Measurements from ENCODE around the gene NT5DC1.

Gene NT5DC1

DNA sequence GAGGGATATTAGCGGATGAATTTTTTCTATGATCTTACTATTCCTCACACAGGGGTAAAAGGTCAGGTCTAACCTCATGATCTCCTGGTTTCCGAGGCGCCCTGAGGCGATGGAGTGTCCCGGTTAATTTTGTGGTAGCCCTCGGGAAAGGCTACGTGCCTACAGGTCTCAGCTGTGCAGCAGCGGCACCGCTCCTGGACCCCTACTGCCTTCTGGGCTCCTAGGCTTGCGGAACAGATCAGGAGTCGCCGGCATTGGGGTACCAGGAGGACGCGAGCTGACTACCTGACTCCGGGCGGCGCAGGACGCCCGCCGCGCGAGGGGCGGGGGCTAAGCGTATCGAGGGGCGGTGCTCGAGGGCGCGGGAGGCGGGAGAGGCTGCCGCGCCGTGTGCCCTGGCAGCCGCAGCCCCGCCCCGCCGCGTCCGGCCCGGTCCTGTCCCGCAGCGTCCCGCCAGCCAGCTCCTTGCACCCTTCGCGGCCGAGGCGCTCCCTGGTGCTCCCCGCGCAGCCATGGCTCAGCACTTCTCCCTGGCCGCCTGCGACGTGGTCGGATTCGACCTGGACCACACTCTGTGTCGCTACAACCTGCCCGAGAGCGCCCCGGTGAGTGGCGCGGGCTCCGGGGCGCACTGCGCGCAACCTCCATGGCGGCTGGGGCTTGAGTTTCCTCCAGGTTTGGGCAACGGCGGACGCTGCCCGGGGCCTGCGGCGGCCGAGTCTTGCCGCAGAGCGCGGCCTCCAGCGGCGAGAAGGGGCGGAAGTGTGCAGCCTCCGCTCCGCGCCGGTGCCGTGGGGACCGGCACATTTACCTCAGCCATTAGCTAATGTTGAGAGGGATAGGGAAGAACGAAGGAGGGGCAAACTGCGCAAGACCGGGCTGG is at the start of gene NT5DC1:
Gene NT5DC1 (plus strand): TSS at position 435 of the 883 bp plus-strand sequence. CDS start 78 bp downstream, at position 513.
- peak; percentile 84 for DNase-seq

DNA sequence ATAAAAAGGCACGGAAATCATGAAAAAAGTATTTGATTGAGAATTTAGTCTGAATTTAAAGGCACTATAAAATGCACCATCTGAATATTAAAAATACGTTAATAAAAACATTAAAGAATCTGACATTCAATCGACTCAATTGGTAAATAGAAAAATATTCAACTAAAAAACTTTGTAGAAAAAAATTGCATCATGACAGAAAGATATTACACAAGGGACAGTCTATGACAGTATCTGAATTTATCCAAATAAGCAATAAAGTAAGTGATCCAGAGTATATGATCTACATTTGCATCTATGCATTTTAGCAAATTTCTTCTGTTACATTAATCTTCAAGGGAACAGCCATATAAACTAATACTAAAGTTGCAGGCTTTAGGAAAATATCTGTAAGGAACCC is 49.4 kb upstream of the NT5DC1 start:
- no peak for DNase-seq

DNA sequence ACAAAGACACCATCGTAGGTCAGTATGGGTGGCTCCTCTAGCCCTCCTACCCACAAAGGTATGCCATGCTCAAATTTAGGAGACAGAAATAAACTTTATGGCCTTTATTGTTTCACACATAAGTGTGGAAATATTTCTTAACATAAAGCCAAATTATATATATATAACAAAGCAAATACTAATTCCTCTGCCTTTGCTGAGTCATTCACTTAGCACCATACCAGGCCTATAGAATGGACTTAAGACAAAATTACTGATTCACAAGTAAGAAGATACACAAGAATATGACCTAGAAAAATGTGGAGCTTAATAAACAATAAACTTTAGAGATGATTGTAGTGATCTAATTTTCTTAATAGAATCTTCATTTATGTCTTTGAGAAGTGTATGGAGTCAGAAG is 45.1 kb upstream of the NT5DC1 start:
- no peak for DNase-seq

DNA sequence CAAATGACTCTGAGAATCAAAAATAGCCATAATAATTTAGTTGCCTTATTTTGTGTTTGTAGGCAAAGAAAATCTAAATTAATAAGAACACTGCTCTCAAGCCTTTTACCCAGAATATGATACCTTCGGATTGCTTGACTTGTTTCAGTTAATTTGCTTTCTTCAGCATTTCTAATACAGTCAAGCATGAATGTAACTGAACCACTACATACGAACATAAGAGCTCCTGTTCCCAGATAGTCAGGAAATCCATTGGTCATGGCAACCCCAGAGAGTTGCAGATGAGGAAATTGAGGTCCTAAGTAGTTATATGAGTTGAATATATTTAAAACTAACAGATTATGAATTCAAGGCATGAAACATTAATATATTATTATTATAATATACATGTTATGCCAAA is 42.9 kb upstream of the NT5DC1 start:
- no peak for DNase-seq

DNA sequence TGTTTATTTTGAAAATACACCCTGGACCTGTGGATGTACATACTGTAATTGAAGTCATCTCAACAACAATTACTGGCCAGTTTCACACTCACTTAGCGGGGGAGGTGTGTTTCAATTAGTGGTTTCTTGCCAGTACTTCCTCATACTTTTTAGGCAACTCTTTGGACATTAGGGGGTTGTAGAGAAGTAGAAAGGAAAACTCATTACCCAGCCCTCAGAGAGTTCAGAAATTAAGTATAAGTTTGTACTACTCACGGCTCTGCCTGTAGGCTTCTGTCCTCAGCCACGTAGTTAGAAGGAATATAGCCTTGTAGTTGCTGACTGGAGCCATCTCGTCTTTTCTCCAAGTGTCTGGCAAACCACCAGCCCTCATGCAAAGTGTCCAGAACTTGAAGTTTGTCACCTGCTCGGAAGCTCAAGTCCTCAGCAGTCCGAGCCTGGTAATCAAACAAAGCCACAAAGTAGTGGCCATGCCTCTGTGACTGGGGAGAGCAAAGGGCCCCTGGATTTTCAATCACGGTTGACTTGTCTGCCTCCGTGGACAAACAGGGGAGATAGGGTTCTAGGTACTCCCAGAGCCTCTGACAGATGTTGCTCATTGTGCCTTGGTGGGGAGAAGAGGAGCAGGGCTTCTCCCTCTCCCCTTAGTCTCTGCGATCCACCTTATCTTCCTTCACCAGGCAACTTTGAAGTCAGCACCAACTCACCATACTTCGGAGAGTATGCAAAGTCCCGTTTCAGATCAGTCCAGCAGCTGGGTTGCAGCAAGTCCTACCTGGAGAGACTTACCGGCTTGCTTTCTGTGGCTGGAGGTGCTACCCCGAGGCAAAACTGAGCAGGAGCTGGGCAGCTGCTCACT is 40.7 kb upstream of the NT5DC1 start:
- DNase-seq, result no peak

DNA sequence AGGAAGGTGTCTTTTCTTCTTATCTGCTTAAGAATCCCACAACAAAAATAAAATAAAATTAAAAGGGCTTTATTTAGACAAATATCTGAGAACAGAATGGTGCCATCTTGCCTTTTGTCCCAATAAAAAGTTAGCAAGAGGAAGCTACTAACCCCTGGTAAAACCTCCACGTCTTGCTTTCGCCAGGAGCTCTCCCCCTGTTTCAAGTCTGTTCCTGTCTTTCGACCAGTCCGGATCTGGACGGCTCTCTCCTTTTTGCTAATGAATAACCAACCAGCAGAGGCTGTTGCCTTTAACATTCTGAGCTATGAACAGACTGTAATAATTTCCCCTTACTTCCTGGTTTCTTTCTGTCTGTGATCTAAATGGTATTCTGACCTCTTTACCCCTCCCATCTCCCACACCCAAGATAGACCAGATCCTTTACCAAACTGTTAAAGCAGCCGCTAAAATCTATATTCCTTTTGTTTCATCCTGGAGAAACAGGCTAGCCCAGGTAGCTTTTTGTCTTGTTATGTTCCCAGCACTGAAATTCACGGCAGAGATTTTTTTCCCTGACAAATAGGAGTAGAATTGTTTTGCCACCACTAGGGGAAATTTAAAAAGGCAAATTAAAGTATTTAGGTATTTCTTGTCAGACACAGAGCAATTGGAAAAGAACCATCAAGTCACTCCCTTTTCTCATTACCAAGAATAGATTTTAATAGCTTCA is 39.9 kb upstream of the NT5DC1 start, which contains the start of gene FRK:
Gene FRK (minus strand): TSS at position 320 of the 712 bp plus-strand sequence. CDS start 580 bp downstream, outside the sequence.
- no peak for DNase-seq

DNA sequence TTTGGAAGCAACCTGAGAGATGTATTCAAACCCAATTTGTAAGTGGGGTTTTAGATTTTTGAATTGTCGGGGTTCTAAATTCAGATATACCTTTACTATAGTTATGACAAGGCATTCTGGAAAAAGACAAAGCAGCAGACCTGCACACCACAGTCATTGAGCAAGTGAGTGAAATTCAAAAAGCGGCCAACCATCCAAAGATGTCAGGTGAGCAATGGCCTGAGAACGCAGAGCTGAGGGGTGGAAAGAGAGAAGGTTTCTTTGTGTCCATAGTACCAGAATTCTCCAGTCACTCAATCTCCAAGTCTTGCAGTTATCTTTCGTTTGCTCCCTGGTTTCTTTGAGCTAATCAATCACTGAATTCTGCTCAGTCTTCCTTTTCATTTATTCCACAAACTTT is 38.2 kb upstream of the NT5DC1 start:
- DNase-seq, result no peak

DNA sequence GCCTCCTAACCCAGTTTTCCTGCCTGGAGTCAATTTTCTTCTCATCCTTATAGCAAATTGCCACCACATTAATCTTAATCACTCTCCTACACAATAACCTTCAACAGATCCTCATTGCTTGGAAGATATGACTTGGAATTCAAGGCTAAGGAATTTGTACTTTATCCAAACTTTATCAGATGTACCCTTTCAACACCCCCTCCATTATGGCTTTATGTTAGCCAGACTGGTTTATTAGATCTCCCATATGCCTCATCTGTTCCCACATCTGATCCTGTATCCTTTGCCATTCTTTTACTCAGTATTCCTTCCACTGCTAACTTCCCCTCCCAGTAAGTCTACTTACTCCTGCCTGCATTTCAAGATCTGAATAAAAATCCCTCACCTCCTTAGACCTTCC is 36.0 kb upstream of the NT5DC1 start:
- no peak for DNase-seq

DNA sequence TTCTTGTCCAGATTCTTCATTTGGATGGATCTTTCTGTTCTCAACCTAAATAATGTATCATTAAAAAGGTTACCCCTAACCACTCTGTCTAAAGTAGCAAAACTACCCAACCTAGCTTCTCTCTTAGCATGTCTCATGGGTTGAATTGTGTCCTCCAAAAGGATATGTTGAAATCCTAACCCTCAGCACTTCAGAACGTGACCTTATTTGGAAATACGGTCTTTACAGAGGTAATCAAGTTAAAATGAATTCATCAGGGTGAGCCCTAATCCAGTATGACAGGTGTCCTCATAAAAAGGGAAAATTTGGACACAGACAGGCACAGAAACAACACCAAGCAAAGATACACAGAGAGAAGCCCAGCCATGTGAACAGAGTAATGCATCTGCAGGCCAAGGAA is 33.9 kb upstream of the NT5DC1 start:
- no peak for DNase-seq

DNA sequence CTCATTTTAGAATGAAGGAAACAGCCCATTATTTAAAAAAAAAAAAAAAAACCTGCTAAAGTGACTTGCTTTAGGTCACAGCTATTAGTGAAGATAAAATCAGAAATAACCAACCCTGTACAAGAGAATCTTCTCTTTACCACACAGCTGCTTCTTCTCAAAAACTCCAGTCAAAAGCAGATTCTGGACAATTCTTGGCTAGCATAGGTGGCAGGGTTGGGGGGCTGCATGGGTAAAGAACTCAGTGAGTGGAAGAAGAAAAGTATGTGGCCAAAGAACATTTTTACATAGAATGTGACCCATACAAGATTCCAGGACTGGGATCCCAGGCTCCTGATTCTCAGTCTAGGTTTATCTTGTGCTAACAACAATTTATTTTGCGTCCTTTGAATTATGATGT is 30.6 kb upstream of the NT5DC1 start:
- DNase-seq, result no peak

DNA sequence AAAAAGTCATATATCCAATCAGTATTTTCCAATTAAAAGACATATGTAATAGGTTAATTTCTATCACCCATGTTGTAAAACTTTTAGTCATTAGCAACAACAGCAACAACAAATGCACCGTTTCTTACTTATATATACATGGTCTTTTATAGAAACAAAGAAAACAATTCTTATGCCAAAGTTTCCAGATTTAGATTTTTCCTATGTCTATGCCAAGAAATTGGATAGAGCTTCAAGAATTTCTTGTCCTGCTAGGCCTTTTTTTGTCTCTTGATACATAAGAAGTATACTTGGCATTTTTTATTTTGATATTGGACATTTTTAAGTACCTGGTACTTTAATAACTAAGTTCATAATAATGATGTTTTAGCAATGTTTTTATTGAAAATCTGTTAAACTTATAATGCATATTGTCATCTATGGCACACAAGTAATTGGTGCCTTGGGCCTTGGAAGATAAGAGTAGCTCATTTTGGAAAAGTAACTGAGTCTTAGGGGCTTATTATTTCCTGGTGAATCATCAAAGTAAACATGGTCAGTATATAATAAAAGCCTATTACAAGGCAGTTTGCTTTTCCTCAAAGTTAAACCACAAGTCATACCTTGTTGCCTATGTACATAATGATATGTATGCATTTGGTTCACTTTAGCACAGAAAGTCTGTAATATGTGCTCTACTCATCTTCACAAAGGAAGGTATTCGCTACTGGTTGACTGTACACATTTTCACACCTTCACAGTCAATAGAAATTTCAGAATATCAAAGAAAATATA is 29.9 kb upstream of the NT5DC1 start:
- no peak for DNase-seq

DNA sequence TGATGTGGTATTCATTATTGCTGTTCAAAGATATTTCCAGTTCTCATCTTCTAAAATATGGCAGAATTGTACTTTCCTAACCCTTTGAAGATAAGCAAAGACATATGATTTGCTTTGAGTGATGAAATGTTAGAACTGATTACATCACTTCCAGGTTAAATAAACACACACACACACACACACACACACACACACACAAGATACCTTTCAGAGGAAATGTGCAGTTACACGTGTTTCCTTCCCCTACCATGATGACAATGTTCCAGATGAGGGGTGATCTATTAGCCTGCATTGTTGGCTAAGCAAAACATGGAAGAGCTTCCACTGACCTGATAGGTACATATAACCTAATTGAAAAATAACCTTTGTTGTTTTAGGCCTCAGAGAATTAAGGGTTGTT is 28.3 kb upstream of the NT5DC1 start:
- no peak for DNase-seq

DNA sequence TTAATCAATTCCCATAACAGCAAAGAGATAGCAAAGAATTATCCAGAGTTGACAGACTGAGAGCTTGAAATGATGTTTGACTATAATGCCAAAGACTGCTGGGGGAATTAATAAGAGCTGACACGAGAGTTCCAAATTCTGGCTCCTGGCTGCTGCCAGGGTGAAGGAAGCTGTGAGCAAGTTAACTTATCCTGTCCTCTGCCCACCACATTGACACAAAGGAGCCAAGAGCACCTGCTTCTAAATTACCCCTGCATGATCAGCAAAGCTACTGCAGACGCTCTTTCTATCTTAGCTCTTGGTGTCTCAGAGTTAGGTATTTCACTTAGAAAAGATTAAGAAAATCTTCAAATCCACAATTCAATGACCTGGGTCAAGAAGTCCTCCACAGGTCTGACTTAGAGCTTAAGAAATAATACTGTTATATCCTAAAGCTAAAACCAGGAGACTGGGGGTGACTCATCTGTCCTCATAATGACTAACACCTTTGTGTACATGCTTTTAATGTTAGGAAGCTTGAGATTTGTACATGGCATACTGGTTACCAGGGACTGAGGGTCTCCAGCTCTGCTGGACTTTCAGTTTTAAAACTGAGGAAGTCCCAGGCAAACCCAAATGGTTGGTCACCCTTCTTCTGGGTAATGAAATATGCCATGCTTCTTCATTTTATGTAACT is 26.8 kb upstream of the NT5DC1 start:
- DNase-seq, result no peak

DNA sequence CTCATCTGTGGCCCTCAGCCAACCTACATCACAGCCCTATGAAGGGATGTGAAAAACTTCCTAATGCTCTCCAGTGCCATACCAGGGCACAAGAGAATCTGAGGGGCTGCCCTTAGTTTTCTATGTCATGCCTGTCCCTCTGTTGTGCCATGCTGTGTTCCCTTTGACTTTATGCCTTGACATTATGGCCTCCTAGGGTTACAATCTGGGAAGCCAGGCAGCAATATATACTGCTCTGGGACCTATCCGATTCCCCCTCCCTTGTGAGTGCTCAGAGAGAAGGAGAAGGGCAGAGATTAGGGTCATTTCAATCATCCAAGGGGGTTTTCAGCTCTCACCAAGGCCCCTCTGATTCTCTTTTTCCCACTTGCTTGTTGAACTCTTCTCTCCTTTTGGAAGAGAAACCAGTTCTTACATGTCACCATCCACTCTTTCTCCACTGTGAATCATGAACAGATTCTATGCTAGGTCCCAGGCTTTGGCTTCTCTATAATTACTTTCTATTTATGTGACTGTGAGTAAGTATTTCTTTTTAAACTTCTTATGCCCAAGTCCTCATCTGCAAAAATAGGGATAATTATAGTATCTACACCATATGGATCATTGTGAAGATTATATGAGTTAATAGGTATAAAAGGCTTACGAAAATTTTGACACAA is 25.8 kb upstream of the NT5DC1 start:
- no peak for DNase-seq

DNA sequence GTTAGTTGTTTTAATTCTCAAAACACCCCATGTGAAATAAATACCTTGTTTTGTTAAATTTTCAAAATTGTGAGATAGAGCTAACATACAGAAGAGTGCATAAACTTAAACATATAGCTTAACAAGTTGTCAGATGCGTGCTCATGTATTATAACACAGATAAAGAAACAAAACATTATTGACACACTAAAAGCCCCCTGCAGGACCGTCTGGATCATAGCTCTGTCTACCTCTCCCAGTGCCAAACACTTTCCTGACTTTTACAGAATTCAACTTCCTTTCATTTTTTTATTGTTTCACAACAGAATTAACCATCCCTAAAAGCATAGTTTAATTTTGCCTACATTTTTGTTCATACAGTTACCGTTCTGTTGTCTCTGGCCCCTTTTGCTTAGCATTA is 22.1 kb upstream of the NT5DC1 start:
- no peak for DNase-seq

DNA sequence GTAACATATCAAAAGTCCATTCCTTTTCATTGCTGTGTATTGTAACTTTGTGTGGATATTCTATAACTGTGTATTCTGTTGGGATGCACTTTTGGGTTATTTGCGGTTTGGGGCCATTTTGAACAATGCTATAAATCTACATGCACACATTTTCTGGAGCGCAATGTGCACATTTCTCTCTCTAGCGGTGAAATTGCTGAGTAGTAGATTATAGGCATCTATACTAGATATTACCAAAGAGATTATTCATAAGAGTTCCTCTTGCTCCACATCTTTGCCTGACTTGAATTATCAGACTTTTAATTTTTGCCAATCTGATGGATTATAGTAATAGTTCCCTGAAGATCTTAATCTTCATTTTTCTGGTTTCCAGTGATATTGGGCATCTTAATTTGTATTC is 21.7 kb upstream of the NT5DC1 start:
- DNase-seq, result no peak

DNA sequence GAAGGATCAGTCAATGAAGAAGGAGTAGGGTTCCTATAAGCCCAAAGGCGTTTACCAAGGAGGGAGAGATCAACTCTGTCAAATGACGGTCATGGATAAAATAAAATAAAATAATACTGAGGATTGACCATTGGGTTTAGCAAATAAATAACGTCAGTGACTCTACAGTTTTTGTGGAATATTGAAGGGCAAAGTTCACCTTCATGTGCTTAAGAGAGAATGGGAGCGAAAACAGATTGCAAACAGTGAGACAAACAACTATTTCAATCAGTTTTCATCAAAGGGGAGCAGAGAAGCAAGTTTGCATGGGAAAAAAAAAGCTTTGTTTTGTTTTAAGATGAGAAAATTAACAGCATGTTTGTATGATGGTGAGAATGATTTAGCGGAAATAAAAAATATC is 17.6 kb upstream of the NT5DC1 start:
- no peak for DNase-seq

DNA sequence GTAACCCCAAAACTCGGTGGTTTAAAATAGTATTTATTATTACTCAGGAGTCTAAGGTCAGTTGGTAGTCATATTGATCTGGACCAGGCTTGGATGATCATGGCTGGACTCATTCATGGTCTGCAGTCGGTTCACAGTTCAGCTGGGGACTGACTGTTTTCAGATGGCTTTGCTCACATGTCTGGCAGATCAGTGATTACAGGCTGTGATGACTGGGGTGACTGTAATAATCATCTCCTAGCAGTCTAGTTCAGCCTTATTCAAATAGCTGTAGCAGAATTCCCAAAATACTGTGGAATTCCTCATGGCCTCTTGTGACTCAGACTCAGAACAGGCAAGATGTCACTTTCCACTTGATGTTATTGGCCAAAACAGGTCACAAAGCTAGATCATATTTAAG is 16.4 kb upstream of the NT5DC1 start:
- DNase-seq, result no peak

DNA sequence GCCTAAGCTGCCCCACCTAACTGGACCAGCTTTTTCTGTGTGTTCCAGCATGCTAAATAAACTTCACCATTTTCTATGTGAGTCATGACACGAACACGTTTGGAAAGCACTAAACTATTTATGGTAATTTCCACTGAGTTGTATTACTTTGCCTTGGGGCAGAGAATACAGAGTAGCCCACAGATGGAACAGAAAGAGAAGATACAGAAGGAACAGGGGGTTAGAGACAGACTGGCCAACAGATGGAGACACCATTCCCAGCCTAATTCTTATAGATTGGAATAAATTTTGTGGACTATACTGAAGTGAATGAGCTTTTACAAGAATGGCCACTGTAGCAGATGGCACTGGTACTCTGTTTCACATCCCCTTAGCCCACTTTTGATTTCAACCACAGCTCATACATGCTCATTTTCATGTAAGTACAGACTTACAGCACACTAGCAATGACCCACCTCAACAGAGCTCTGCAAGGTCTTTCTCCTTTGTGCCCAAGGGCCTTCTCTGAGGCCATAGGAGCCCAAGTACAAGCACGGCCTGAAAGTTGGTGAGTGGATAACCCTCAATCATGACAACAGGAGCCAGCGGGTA is 13.1 kb upstream of the NT5DC1 start:
- no peak for DNase-seq

DNA sequence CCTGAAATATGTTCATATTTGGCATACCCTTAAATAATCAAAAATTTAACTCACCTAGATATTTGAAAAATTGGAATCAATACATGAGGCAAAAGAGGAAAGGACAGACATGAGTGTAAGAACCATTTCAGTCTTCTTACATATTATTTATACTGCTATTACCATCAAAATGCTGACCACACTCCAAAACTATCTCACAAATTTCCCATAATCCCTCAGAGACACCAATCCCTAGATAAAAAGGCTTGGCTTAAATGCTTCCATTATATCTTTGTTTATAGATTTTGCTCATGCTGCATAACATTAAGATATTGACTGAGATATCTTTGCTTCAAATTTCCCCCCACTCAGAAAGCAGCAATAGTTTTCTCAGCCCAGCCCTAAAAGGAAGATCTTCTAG is 11.7 kb upstream of the NT5DC1 start:
- no peak for DNase-seq

DNA sequence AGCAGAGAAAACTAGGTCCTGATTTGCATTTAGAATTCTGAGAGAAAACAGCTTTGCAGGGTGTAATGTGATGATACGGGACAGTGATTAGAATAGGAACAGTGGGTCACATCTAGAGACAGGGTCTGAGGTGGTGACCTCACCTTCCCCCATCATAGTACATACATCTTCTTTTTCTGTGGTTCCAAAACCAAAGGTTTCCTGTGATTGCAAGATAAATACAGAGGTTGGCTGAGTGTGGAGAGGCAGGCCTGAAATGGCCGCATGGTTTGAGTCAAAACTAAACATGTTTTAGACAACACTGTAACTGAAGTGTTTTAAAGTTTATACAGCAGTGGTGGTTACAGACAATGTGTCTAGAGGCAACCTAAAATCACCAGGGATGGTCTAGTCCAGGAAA is 10.4 kb upstream of the NT5DC1 start:
- no peak for DNase-seq

All from stimulated activated CD4-positive, alpha-beta T cell treated with anti-CD3 and anti-CD28 coated beads, Interleukin-1b, Interleukin-23, amount 100 ng/mL, for 48 hours (primary cell).